ENCODE measurements around the gene CIC. TPM values are rescaled to one million over a fixed set of nuclear protein-coding genes. Genes with fewer than 3 reads are reported as not detected.

Gene CIC
- total and polyA plus RNA-seq, 9 of the 15 experiments (the other 6 are each of a cell fraction or from before 2014, with no cell fraction given), result 0.07 to 44.7 (median 8.6) TPM

DNA sequence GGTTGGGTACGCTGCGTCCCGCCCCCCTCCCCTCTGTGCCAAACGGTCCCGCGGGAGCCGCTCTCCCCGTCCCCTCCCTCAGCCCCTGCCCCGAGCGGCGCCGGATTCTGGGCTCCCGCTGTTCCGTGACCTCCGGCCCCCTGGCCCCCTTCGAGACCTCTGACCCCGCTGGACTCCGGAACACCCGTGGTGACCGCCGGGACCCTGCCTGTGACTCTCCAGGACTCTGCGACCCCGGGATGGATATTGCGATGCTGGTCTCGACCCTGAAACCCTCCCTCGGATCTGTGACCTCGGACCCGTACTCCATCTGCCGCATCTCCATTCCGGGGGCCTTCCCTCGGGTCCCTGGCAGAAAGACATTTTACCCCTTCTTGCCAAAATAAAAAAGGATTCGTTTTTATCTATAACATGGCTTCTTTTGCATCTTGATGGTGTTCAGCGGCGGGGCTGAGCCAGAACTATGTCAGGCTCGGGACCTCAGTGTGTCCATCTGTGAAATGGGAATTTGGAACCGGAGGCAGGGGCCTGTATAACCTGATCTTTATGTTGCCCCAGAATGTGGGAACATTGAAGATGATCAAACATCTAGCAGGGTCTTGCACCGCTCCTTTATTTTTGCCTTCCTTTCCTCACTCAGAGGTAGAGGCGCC lies 55.7 kb downstream of the CIC start:
- Histone ChIP-seq H3K9me3 (replicated peaks; ENCODE audit: control insufficient read depth, insufficient read depth, low read depth, low read length) (no peaks in the 10 kb centered on the region), H3K4me2 (ENCODE audit: insufficient read depth, low read length) (peak overlapping the region; percentile 54), H3K36me3 (ENCODE audit: control insufficient read depth, insufficient read depth, low read length) (no peaks in the 10 kb centered on the region), H3K4me3 (peak overlapping the region; percentile 99; the same call in 1 of the 2 replicates), H3K9me1 (ENCODE audit: control insufficient read depth, insufficient read depth, low read length) (no peaks in the 10 kb centered on the region), H3K27ac (ENCODE audit: extremely low read depth, low read depth, low read length) (no peak overlapping the region), H3K27me3 (ENCODE audit: control insufficient read depth in 2 of 2, insufficient read depth in 2 of 2, low read length in 2 of 2) (peaks cover 0 to 2% of the 10 kb centered on the region in 2 experiments; a peak in 1 of 5 replicates), H4K20me1 (replicated peaks; ENCODE audit: control insufficient read depth, insufficient read depth, low read length) (no peaks in the 10 kb centered on the region; the same call in 1 of the 2 replicates), H3K4me1 (replicated peaks in 1 of 2; ENCODE audit: control insufficient read depth in 2 of 2, insufficient read depth in 2 of 2, low read length in 2 of 2) (peaks cover 8 to 27% of the 10 kb centered on the region in 2 experiments; a peak in 4 of 5 replicates), H3K9ac (ENCODE audit: insufficient read depth in 1 of 2, low read depth in 2 of 2, low read length in 2 of 2) (peak overlapping the region in 1 of 2 experiments; percentile 49; a peak in 3 of 4 replicates), H3K79me2 (ENCODE audit: control insufficient read depth, insufficient read depth, low read length) (peaks cover 20% of the 10 kb centered on the region), H2AFZ (ENCODE audit: low read depth, low read length) (peak overlapping the region; percentile 98)
- no peak for ATAC-seq
- CTCF ChIA-PET (ENCODE audit: low intra/inter-chr PET ratio), result interaction anchor here (0.7 to 1.6 kb wide), 5 partner anchors 12 to 216 kb away, joined by 3 to 8 read pairs (median 4); partner anchors contain the start of gene TMEM145
- FAIRE-seq, result no peak
- 52% methylated on average over 18 of the region's 38 CpGs for WGBS (ENCODE audit: insufficient coverage, low coverage, missing lambda C conversion rate)
- intact Hi-C loops (cut with micrococcal nuclease) (loop anchor here (10.0 kb wide), 2 partner anchors 110 to 190 kb away; partner anchors contain the start of gene POU2F2), in situ Hi-C loops (cut with MboI) (loop anchor here (10.0 kb wide), 1 partner anchor 190 kb away; the partner anchor contains the start of gene POU2F2)
- DNase-seq (ENCODE audit: extremely low read depth in 1 of 4, low spot score in 3 of 4), result no peak
- no TSS peak for BruUV-seq (replicated peaks)
- POLR2A ChIA-PET, result no interaction called here
- TF ChIP-seq, protein P1, sequence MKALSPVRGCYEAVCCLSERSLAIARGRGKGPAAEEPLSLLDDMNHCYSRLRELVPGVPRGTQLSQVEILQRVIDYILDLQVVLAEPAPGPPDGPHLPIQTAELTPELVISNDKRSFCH (CRISPR knock-in tag; IDR thresholded peaks at IDR 0.05), result no peak
- TF ChIP-seq, protein P1 (tag; IDR thresholded peaks at IDR 0.05), result 0 out of 2 replicates have a peak, but pooled peaks have one; percentile 26
- no peak for TF ChIP-seq ZNF766 (CRISPR knock-in tag; conservative IDR thresholded peaks at IDR 0.05)
- no peak for TF ChIP-seq ZNF174 (CRISPR knock-in tag; IDR thresholded peaks at IDR 0.05)
- TF ChIP-seq FOXP1 (CRISPR knock-in tag; IDR thresholded peaks at IDR 0.05), result no peak
- TF ChIP-seq CEBPG (CRISPR knock-in tag; IDR thresholded peaks at IDR 0.05), result no peak
- TF ChIP-seq CEBPG (tag; conservative IDR thresholded peaks at IDR 0.05 in 1 of 2, IDR thresholded peaks at IDR 0.05 in 1 of 2), result no peak
- TF ChIP-seq SRSF1 (IDR thresholded peaks at IDR 0.05; ENCODE audit: low read depth, low read length), result no peak
- TF ChIP-seq NELFE (IDR thresholded peaks at IDR 0.05; ENCODE audit: insufficient read depth, insufficient read length), result no peak
- TF ChIP-seq ZNF384 (IDR thresholded peaks at IDR 0.05; ENCODE audit: low read depth, low read length), result no peak
- no peak for TF ChIP-seq RBM15 (IDR thresholded peaks at IDR 0.05; ENCODE audit: insufficient read depth, low read length)
- peak; percentile 35; the same call in 1 of the 2 replicates for TF ChIP-seq L3MBTL2 (IDR thresholded peaks at IDR 0.05)
- TF ChIP-seq, protein P2, sequence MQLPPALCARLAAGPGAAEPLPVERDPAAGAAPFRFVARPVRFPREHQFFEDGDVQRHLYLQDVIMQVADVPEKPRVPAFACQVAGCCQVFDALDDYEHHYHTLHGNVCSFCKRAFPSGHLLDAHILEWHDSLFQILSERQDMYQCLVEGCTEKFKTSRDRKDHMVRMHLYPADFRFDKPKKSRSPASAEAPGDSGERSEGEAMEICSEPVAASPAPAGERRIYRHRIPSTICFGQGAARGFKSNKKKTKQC (CRISPR knock-in tag; IDR thresholded peaks at IDR 0.05), result no peak
- no peak for TF ChIP-seq SMARCA4 (IDR thresholded peaks at IDR 0.05)
- no peak for TF ChIP-seq SMARCC2 (IDR thresholded peaks at IDR 0.05; ENCODE audit: low read depth)
- TF ChIP-seq SOX6 (IDR thresholded peaks at IDR 0.05), result no peak
- TF ChIP-seq HNRNPLL (IDR thresholded peaks at IDR 0.05; ENCODE audit: low read depth, low read length, poor library complexity, severe bottlenecking), result no peak
- TF ChIP-seq ZNF263 (CRISPR knock-in tag; IDR thresholded peaks at IDR 0.05; ENCODE audit: borderline replicate concordance), result no peak
